Mammary epithelial cell (primary cell): ENCODE results near the gene CILP.

Experiments used
- EZH2 ChIP-seq: IDR thresholded peaks from 2 replicates; pipeline ENCODE4 v1.6.1; 2012; ENCODE audit warnings: low read length, inconsistent platforms, borderline replicate concordance
- TF ChIP-seq, protein P1 (sequence below), 2 donors: IDR thresholded peaks in 1 of 2; conservative IDR thresholded peaks in 1 of 2; 2 replicates each; pipeline ENCODE4 v1.5.1; 2011 to 2012; ENCODE audit warnings: inconsistent platforms in 2 of 2, low read length in 2 of 2, mild to moderate bottlenecking in 2 of 2, control low read depth in 1 of 2, low read depth in 1 of 2; ENCODE audit not compliant: insufficient read depth in 1 of 2; ENCODE audit errors: extremely low read depth in 1 of 2

DNA sequence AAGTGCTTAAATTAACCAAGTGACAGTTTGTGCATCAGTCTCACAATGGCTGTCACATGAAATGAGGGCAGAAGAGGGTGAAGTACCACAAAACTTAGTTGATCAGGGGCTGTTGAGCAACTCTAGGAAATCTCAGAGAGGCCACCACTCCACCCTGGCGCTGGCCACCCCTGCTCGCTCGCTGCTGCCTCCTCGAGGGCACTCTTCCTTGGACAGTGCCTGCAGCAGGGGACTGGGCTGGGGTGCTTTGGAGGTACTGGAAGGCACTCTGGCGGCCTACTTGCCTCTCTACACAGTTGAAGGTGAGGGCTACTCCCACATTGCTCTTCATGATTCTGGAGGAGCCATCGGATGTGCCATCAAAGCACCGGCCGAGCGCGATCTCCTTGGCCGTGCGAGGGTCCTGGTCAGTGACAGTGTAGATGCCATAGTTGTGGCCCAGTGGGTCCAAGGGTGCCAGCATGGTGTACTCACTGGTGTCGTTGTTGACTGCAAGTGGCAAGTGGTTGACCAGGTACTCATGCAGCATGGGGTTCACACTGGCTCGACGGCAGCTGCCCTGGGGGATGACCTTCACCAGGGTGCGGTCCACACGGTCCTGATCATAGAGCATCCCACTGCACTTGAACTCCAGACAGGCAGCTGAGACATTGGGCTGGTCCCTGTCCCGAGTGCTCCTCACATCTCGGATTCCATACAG lies 14.5 kb downstream of the CILP start:
- TF ChIP-seq, protein P1, sequence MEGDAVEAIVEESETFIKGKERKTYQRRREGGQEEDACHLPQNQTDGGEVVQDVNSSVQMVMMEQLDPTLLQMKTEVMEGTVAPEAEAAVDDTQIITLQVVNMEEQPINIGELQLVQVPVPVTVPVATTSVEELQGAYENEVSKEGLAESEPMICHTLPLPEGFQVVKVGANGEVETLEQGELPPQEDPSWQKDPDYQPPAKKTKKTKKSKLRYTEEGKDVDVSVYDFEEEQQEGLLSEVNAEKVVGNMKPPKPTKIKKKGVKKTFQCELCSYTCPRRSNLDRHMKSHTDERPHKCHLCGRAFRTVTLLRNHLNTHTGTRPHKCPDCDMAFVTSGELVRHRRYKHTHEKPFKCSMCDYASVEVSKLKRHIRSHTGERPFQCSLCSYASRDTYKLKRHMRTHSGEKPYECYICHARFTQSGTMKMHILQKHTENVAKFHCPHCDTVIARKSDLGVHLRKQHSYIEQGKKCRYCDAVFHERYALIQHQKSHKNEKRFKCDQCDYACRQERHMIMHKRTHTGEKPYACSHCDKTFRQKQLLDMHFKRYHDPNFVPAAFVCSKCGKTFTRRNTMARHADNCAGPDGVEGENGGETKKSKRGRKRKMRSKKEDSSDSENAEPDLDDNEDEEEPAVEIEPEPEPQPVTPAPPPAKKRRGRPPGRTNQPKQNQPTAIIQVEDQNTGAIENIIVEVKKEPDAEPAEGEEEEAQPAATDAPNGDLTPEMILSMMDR (conservative IDR thresholded peaks at IDR 0.05 in 1 of 2, IDR thresholded peaks at IDR 0.05 in 1 of 2; ENCODE audit: extremely low read depth in 1 of 2, insufficient read depth in 1 of 2, low read depth in 1 of 2, low read length in 2 of 2) = no peak
- no peak for TF ChIP-seq EZH2
